Measurements from ENCODE around the gene CALU.

Gene CALU

GRCh38 chr7:128691227-128691626 lies 47.9 kb upstream of the CALU start (continued):
- TF ChIP-seq ZNF221 (tag by site-specific recombination; IDR thresholded peaks at IDR 0.05; ENCODE audit: borderline replicate concordance) (no peak), ZNF701 (tag by site-specific recombination; IDR thresholded peaks at IDR 0.05) (no peak)

GRCh38 chr7:128692623-128693270 lies 46.4 kb upstream of the CALU start:
- Histone ChIP-seq H3K4me1 (ENCODE audit: control insufficient read depth, insufficient read depth, low read length) (peaks cover 4% of the 10 kb centered on the region), H3K9me3 (ENCODE audit: control insufficient read depth, insufficient read depth, low read depth, low read length) (no peaks in the 10 kb centered on the region), H3K27ac (ENCODE audit: extremely low read depth, low read depth, low read length) (no peak overlapping the region), H3K4me3 (ENCODE audit: low read depth, low read length) (no peak overlapping the region), H3K36me3 (ENCODE audit: control insufficient read depth in 2 of 2, insufficient read depth in 1 of 2, low read length in 2 of 2) (no peaks in the 10 kb centered on the region)
- CTCF ChIA-PET = no interaction called here
- POLR2A ChIA-PET = interaction anchor here (1.0 kb wide), 1 partner anchor 46 kb away, joined by 3 read pairs; no protein-coding TSS in a partner anchor
- TF ChIP-seq, protein P1, sequence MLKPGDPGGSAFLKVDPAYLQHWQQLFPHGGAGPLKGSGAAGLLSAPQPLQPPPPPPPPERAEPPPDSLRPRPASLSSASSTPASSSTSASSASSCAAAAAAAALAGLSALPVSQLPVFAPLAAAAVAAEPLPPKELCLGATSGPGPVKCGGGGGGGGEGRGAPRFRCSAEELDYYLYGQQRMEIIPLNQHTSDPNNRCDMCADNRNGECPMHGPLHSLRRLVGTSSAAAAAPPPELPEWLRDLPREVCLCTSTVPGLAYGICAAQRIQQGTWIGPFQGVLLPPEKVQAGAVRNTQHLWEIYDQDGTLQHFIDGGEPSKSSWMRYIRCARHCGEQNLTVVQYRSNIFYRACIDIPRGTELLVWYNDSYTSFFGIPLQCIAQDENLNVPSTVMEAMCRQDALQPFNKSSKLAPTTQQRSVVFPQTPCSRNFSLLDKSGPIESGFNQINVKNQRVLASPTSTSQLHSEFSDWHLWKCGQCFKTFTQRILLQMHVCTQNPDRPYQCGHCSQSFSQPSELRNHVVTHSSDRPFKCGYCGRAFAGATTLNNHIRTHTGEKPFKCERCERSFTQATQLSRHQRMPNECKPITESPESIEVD (tag by site-specific recombination; IDR thresholded peaks at IDR 0.05) = 0 out of 2 replicates have a peak, but pooled peaks have one; percentile 50
- peak; percentile 41; the same call in 1 of the 2 replicates for TF ChIP-seq FEZF1 (tag by site-specific recombination; IDR thresholded peaks at IDR 0.05)
- no peak for TF ChIP-seq ZNF677 (tag by site-specific recombination; IDR thresholded peaks at IDR 0.05)
- peak; percentile 74; the same call in 1 of the 2 replicates for TF ChIP-seq ZNF394 (tag by site-specific recombination; IDR thresholded peaks at IDR 0.05; ENCODE audit: borderline replicate concordance)
- no peak for TF ChIP-seq PATZ1 (tag by site-specific recombination; IDR thresholded peaks at IDR 0.05)
- TF ChIP-seq ZNF335 (tag by site-specific recombination; conservative IDR thresholded peaks at IDR 0.05) = peak; percentile 73
- peak; percentile 53; the same call in 1 of the 2 replicates for TF ChIP-seq ZNF600 (tag by site-specific recombination; IDR thresholded peaks at IDR 0.05)
- 0 out of 2 replicates have a peak, but pooled peaks have one; percentile 15 for TF ChIP-seq PRDM4 (tag by site-specific recombination; IDR thresholded peaks at IDR 0.05)
- TF ChIP-seq, protein P2, sequence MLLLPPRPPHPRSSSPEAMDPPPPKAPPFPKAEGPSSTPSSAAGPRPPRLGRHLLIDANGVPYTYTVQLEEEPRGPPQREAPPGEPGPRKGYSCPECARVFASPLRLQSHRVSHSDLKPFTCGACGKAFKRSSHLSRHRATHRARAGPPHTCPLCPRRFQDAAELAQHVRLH (tag by site-specific recombination; IDR thresholded peaks at IDR 0.05) = no peak
- TF ChIP-seq ZNF16 (tag by site-specific recombination; IDR thresholded peaks at IDR 0.05; ENCODE audit: low read depth) = no peak
- TF ChIP-seq ZBTB17 (tag by site-specific recombination; IDR thresholded peaks at IDR 0.05) = peak; percentile 87
- TF ChIP-seq ZFP41 (tag by site-specific recombination; IDR thresholded peaks at IDR 0.05; ENCODE audit: borderline replicate concordance) = no peak
- TF ChIP-seq, protein P3, sequence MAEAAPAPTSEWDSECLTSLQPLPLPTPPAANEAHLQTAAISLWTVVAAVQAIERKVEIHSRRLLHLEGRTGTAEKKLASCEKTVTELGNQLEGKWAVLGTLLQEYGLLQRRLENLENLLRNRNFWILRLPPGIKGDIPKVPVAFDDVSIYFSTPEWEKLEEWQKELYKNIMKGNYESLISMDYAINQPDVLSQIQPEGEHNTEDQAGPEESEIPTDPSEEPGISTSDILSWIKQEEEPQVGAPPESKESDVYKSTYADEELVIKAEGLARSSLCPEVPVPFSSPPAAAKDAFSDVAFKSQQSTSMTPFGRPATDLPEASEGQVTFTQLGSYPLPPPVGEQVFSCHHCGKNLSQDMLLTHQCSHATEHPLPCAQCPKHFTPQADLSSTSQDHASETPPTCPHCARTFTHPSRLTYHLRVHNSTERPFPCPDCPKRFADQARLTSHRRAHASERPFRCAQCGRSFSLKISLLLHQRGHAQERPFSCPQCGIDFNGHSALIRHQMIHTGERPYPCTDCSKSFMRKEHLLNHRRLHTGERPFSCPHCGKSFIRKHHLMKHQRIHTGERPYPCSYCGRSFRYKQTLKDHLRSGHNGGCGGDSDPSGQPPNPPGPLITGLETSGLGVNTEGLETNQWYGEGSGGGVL (tag by site-specific recombination; IDR thresholded peaks at IDR 0.05) = no peak
- peak; percentile 51; the same call in 1 of the 2 replicates for TF ChIP-seq OSR2 (tag by site-specific recombination; IDR thresholded peaks at IDR 0.05)
- TF ChIP-seq ZNF324 (tag by site-specific recombination; IDR thresholded peaks at IDR 0.05) = no peak
- TF ChIP-seq ZBTB44 (tag by site-specific recombination; IDR thresholded peaks at IDR 0.05) = 0 out of 2 replicates have a peak, but pooled peaks have one; percentile 44
- no peak for TF ChIP-seq ZNF133 (tag by site-specific recombination; IDR thresholded peaks at IDR 0.05)
- no peak for TF ChIP-seq ZNF280D (tag by site-specific recombination; IDR thresholded peaks at IDR 0.05)
- no peak for TF ChIP-seq ZNF747 (tag by site-specific recombination; IDR thresholded peaks at IDR 0.05)
